ENCODE data around the gene ANKS1B.

DNA sequence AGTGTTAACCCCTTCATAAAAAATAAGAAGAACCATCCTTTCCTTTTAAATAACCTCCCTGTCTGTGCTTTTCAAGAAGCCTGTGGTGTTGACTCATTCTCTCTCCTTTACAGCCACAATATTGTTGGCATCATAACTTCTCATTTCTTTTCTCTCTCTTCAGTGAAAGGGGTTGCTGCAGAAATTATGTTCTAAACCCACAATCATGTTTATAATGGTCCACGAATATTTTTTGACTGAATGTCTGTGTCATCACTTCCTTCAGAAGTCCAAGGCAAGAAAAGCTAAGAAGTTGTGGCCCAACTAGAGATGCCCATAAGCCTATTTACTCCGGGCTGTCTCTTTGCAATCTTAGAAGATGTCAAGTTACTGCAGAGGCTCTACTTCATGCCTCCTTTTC is 851.3 kb downstream of the ANKS1B start:
- TF ChIP-seq, protein P1, sequence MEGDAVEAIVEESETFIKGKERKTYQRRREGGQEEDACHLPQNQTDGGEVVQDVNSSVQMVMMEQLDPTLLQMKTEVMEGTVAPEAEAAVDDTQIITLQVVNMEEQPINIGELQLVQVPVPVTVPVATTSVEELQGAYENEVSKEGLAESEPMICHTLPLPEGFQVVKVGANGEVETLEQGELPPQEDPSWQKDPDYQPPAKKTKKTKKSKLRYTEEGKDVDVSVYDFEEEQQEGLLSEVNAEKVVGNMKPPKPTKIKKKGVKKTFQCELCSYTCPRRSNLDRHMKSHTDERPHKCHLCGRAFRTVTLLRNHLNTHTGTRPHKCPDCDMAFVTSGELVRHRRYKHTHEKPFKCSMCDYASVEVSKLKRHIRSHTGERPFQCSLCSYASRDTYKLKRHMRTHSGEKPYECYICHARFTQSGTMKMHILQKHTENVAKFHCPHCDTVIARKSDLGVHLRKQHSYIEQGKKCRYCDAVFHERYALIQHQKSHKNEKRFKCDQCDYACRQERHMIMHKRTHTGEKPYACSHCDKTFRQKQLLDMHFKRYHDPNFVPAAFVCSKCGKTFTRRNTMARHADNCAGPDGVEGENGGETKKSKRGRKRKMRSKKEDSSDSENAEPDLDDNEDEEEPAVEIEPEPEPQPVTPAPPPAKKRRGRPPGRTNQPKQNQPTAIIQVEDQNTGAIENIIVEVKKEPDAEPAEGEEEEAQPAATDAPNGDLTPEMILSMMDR (IDR thresholded peaks at IDR 0.05) = no peak
- TF ChIP-seq POLR2A (IDR thresholded peaks at IDR 0.05) = no peak

Measured in suprapubic skin (tissue), 3 donors.